Kasumi-1 (cell line): ENCODE data around the gene TOM1L2.

Experiments used
- DNase-seq, 2 experiments: peaks; one replicate each; lab custom pipeline; 2025; lab: John Stamatoyannopoulos, UW

TOM1L2 gene

DNA sequence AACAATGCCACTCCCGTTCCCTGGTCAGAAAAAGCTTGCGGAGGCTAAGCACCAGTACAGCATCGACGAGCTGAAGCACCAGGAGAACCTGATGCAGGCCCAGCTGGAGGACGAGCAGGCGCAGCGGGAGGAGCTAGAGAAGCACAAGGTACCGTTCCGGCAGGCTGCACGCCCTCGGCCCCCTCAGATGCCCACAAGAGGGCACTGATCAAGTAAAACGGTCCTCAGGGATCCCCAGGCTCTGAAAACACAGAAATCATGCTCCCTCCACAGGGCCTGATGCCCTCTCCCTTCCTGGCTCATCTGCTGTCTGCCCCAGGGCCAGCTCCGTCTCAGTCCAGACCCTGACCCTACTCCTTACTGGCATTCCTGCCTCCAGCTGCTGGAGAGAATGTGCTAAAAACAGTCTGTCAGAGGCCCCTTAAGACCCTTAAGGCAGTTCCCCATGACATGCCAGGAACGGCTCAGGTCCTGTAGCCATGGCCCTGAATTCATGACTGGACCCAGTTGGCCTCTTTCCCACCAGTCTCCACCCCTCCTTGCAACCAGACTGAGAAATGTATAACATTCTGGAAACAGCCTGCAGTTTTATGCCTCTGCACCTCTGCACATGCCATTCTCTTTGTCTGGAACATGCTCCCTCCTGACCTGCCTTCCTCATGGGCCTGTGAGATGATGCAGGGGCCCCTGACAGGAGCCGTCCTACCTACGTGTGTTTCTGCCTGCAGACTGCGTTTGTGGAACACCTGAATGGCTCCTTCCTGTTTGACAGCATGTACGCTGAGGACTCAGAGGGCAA is 22.3 kb upstream of the TOM1L2 start:
- DNase-seq, result peak; percentile 0 to 10

DNA sequence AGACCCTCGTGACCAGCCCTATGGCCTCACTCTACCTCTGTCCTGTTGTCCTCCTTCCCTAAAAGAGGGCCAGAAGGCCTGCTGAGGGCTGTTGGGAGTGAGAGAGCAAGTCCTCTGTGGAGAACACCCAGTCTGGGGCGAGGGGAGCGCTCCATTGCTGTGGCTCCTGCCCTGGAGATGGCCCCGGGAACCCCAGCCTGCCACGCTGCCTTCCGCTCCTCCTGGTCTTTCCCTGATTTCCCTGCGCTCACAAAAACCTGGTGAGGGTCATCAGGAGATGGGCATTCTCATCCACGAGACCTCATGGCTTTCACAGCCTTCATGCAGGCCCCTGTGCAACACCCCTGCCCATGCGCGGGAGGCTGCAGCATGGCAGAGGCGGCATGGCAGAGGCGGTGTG is 21.7 kb upstream of the TOM1L2 start:
- DNase-seq, result no peak

DNA sequence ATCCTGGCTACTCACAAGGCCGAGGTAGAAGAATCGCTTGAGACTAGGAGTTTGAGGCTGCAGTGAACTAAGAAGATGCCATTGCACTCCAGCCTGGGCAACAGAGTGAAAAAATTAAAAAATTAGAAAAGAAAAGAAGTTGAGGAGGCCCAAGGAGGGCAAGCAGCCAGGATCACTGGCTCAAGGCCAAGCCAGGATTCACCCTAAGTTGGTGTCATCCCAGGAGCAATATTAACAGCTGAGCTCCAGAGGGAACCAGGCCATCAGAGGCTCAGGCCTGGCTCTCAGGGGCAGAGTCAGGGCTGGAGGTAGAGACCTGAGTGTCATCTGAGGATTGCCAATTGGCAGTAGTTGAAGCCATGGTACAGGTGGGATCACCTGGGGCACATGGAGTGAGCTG is 21.2 kb upstream of the TOM1L2 start:
- no peak for DNase-seq

DNA sequence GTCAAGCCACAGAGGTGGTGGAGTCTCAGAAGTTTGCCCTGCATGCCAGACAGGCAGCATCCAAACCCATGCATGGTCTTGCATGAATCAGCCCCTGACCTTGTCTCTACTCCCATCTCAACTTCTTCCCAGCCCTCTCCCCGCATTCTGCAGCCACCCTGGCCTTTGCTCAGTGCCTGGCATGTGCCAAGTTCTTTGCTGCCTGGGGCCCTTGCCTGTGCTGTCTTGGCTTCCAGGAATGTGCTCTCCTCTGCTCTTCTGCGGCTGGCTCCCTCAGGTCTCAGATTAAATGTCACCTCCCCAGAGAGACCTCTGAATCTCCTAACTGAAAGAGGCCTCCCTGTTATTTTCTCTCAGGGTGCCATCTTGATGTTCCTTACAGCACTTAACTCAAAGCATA is 18.1 kb upstream of the TOM1L2 start:
- DNase-seq, result no peak

DNA sequence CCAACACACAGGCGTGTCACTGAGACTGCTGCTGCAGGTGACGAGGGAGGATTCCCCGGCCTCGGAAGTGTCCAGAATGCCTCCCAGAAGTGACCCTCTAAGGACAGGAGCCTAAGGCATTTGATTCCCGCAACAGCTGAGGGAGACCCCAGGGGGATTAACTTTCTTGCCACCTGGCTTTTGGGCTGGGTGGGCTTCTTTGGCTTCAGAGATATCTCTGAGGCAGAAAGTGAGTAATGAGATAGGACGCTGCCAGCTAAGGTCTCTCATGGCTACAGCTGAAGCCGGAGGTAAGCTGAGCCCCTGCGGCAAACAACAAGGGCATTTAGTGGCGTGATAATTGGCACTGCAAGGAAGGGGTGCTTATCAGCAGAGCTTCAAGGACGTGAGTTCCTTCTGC is 17.4 kb upstream of the TOM1L2 start:
- DNase-seq, result no peak

DNA sequence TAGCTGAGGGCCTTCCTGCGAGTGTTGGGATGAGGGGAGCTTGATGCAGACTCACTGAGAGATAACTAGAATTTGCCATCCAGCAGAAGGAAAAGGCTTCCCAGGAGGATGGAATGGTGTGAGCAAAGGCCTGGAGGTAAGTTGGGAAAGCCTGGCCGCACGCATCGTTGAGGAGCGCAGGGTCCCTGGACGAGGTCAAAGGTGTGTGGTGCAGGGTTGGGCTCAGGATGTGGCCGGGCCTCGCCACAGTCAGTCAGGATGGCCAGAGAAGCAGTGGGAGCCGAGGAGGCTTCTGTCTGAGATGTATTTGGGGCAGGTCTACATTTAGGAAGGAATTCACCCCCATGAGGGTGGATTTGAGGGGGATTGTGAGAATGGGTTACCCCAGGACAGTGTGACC is 16.9 kb upstream of the TOM1L2 start:
- DNase-seq, result no peak

DNA sequence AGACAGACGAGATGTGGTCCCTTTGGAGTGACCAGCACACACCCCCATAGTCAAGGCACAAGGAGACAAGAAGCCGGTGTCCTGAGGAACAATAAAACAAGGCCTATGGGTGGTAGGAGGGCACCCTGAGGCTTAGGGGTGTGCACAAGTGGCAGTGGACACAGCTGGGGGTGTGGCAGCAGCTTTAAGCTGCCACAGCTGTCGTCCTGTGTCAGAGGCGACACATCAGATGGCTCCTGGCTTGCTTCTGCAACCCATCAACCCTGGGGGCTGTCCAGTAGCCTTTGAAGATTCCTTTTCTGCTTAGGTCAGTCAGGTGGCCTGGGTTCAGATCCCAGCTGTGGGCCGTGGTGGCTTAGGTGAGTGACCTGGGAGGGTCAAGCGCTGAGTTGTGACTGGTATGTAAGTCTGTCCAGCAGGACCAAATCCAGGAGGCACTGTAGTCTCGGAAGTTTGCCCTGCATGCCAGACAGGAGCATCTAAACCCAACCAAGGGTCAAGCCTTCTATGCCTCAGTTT is 16.3 kb upstream of the TOM1L2 start:
- DNase-seq, result no peak

DNA sequence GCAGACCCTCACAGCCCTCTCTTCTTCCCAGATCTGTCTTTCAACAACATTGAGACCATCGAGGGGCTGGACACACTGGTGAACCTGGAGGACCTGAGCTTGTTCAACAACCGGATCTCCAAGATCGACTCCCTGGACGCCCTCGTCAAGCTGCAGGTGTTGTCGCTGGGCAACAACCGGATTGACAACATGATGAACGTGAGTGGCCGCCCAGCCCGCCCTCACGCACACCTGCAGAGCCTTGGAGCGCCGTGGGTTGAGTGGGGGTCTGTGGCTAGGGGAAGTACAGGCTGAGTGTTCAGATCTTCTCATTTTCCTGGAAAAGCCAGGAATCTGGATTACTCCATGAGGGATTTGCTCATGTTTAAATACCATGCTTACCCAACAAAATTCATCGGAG is 15.7 kb upstream of the TOM1L2 start:
- no peak for DNase-seq

DNA sequence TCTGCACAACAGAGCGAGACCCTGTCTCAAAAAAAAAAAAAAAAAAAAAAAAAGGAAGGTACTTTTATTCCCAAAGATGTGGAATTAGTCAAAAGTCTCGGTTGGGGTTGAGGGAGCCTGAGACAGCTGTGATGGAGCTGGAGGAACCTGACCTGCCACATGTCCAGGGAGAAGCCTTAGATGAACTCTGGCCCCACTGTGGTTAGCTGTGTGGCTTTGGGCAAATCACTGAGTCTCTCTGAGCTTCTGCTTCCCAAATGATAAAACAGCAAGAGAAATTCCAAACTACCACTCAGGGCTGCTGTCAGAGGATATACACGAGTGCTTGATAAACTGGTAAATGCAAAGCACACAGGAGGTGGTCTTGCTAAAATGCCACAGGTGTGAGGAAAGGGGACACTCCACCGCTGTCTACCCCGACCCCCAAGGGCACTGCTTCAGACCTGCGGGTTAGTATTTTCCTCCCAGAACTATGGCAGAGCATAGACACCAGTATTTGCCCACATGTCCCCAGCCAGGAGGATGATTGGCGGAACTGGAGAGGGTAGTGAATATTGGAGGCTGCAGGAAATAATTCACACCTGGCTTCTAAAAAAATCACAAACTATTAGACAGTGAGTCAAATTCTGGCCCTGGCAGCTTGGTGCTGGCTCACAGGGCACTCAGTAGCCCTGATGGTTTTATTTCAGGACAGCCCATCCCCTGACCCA is 15.1 kb upstream of the TOM1L2 start:
- DNase-seq, result no peak

DNA sequence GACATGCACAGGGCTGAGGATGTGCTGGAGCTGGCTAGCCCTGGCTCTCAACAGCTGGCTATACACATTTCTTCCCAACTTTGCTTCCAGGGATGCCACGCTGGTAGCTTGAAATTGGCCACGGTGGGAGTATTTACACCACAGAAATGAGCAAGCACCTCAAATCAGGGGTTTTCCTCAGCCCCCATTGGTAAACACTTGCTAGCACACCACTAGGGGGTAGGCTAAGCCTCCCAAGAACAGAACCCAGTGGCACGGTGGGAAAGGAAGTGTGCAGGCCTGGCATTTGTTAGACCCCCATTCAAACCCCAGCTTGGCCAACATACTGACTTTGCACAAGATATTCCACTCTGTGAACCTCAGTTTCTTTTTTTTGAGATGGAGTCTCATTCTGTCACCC is 13.4 kb upstream of the TOM1L2 start:
- DNase-seq, result peak in 1 of 2 experiments; percentile 21

DNA sequence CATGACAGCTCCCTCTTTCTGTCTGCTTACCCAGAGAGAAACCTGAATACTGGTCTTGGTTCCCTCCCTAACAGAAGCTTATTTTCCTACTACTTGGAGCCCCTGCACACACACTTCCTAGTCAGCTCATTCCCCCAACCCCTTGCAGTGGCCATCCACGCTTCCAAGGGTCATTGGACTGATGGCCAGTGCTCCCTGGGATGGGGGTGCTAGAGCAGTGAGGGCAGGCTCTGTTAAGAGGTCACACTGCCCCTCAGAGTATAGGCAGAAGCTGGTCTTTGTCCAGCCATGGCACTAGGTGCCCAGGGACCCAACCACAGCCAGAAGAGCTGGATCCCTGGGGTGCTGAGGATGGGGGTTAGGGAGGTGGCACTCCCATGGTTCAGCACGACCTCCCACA is 13.0 kb upstream of the TOM1L2 start:
- no peak for DNase-seq

DNA sequence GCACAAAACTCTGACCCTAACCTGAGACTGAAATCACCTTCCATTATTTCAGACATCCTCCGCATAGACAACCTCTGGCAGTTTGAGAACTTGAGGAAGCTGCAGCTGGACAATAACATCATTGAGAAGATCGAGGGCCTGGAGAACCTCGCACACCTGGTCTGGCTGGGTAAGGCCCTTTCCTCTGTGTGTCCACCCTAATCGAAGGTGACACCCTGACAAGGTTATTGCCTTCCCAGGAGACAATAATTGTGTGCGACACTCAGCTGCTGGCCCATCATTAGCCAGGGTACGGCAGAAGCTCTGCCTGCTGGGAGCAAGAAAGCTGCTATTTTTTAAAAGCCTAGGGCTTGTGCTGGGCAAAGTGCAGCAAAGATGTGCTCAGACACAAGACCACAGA is 11.6 kb upstream of the TOM1L2 start:
- no peak for DNase-seq

DNA sequence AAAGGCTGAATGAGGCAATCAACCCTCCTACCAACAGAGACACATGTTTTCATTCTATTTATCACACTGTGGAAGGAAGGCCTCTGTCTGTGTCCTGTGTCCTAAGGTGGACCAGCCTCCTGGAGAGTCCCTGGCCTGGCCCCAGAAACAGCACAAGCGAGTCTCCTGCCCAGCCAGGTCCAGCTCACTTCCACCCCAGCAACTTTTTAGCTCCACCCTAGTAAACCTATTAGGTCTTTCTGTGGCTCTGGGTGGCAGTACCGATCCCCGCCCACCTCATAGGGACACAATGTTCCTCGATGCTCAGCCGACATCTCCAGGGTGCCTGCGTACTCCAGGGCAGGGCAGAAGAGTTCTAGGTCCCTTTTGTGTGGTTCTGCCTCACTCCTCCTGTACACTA is 11.2 kb upstream of the TOM1L2 start:
- no peak for DNase-seq

DNA sequence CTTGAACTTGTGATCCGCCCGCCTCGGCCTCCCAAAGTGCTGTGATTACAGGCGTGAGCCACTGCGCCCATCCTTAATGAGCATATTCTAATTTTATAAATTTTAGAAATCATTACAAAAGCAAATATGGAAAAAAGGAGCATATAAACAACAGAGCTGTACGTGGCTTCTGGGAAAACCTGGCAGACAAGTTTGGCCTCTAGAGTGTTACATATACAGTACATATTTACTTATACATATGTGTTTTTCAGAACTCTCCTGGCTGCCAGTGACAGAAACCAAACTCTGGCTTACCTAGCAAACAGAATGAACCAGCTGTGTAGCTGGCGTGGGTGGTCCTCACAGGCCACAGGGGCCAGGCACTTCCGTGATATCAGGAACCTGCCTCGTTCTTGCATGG is 10.6 kb upstream of the TOM1L2 start:
- no peak for DNase-seq

DNA sequence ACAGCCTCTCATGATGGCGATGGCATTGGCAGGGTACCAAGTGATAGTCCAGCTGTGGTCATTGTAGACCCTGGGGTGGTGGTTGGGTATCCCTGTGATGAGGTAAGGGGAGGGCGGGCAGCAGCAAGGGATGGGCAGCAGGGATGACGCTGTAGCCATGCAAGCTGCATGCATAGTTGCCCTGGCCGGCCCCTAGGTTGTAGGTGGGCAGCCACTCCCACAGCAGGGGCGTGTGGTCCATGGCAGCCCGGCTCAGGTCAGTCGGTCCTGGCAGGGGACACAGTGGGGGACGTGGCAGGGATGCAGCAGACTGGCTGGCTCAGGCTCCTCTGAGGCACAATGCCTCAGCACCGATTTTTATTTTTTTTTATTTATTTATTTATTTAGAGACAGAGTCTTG is 9.1 kb upstream of the TOM1L2 start:
- DNase-seq, result no peak

DNA sequence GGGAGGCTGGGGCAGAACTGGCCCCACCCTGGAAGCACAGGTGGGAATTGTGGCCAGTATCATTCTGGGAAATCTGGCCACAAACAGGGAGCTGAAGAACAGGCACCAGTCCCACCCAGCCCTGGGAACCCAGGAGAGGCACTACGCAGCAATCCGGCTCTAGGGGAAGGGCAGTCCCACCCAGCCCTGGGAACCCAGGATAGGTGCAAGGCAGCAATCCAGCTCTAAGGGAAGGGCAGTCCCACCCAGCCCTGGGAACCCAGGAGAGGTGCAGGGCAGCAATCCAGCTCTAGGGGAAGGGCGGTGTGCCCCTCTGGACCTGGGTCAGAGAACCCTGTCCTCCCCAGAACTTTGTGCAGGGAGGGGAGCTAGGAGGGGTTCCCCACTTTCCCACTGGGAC is 7.6 kb upstream of the TOM1L2 start:
- no peak for DNase-seq

DNA sequence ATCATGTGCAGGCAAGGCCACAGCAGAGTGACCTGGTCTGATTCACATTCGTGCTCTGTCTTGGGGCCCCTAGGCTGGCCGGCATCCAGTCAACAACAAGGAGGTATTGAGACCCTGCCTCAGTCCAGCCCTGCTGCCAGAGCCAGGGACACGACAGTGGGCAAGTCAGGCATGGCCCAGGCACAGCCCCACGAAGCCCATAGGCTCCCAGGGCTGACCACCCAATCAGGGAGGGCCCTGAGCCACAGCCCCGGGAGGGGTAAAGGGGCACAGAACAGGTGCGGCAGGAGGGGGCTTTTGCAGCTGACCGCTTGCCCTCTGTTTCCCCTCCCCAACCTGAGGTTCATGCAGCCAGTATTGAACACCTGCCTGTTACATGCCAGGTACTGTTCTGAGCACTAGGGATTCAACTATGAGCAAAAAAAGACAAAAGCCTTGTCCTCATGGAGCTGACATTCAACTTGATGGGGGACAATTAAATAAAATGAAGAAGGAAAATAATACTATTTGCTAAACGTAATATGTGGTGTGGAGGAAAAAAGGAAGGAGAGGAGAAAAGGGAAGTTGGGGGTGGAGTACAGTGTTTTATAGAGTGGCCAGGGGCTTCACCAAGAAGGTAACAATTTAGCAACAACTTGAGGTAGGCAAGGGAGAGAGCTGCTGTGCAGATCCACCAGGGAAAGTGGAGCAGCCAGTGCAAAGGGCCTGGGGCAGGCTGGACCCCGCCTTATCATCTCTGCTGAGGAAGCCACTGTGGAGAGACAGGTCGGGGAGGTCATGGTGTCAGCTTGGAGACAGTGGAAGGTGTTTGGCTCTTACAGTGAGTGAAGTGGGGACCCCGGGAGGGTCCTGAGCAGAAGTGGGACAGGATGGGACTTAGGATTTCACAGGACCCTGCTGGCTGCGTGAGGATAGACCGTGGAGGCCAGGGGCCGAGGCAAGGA is 6.6 kb upstream of the TOM1L2 start:
- DNase-seq, result peak; percentile 7 to 11

DNA sequence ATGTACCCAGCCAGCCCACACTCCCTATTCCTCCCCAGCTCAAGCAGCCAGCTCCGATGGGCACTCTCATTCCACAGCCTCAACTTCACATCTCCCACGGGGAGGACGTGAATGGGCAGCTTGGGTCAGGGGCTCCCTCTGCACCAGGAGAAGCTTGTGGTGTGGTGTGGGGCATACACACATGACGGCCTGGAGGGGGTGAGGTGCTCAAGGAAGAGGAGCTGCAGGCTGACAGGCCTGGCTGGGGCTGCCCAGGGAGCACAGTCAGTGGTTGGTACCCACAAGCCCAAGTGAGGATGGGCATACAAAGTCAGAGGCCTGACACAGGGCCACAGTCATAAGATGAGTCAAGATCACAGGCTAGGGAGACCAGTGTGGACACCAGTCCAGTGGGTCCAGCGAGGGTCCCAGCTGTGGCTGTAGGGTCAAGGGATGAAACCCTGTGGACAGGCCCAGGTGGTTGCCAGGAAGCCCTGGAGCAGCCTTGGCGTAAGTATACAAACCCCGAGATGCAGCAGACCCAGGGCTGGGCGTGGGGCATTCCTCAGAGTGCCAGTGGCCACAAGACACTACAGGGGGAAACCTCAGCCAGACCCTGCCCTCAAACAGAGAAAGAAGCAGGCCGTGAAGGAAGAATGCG is 4.9 kb upstream of the TOM1L2 start:
- DNase-seq, result no peak

DNA sequence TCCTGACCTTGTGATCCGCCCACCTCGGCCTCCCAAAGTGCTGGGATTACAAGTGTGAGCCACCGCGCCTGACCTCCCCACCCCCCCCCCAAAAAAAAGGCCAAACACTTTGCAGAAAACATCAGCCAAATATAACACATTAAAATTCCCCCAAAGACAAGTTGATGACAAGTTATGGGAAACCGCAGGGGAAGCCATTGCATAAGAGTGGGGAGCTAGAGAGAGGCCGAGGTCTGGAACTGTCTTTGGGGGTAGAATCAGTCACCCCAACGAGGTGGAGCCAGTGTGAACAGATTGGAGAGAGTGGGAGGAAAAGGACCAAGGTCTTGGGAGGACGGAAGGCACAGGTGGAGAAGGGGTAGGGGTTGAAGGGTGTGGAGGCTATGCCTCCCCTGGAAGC is 3.2 kb upstream of the TOM1L2 start:
- peak; percentile 27 to 41 for DNase-seq

DNA sequence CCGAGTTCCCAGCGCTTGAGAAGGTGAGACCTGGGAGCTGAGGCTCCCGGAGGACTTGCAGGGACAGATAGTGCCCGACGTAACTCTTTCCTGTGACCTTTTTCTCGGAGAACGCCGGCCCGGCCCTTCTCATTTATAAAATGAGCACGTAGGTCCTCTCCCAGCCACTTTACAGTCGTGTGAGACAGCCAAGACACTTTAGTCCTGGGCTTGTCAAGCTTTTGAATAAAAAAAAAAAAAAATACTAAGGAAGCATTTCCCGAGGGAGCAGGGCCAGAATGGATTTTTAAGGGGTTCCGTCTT is 703 bp upstream of the TOM1L2 start:
- no peak for DNase-seq

DNA sequence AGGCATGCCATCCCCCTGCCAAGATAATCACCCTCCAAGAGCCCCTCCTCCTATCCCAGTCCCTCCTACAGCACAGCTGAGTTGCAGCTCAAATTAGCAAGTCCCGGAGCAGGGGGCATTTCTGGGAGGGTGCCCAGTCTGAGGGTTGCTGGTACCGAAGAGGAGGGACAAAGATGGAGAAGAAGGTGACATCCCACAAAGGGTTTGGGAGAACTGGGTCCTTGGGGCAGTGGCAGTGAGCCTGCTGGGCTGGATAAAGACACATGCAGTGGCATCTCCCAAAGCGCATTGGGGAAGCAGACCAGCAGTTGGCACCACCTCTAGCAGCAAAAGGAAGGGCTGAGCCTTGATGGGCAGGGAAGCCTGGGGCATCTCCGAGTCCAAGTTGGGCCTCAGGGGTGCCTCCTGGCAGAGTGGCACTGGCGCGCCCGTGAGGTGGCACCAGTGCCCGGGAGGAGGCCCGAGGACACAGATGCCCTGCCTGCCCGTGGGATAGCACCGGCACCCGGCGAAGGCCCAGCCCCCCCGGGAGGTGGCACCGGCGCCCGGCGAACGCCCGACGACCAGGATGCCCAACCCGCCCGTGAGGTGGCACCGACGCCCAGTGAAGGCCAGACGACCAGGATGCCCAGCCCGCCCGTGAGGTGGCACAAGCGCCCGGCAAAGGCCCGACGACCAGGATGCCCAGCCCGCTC is 622 bp downstream of the TOM1L2 start:
- no peak for DNase-seq
